Vagina (tissue), 2 donors: Measurements from ENCODE around the gene TTLL4. TPM values are rescaled to one million over a fixed set of nuclear protein-coding genes. Genes with fewer than 3 reads are reported as not detected.

Experiments used
- DNase-seq, 2 donors: peaks; one replicate each; pipeline ENCODE4 v3.0.0-alpha.2; 2017; ENCODE audit errors: extremely low spot score in 2 of 2
- H3K27ac ChIP-seq: fragments of 200-600 bp; sonication (generic); one replicate; pipeline ENCODE4 v1.5.1; 2019
- H3K27me3 ChIP-seq: fragments of 200-600 bp; sonication (generic); one replicate; pipeline ENCODE4 v1.5.1; 2019
- H3K36me3 ChIP-seq, 2 donors: fragments of 200-600 bp; sonication (generic); one replicate each; pipeline ENCODE4 v1.5.1; 2017 to 2019
- H3K4me1 ChIP-seq: fragments of 200-600 bp; sonication (generic); one replicate; pipeline ENCODE4 v1.5.1; 2019
- H3K4me3 ChIP-seq, 2 donors: fragments of 200-600 bp; sonication (generic); 1 replicate in 1 of 2; 2 replicates in 1 of 2; pipeline ENCODE4 v1.5.1; 2016 to 2019
- H3K9me3 ChIP-seq: fragments of 200-600 bp; sonication (generic); one replicate; pipeline ENCODE4 v1.5.1; 2019
- POLR2A ChIP-seq, 2 donors: fragments of 450-650 bp; IDR thresholded peaks; one replicate each; pipeline ENCODE4 v1.6.1; 2017; ENCODE audit warnings: antibody characterized with exemption in 2 of 2, mild to moderate bottlenecking in 2 of 2, moderate library complexity in 2 of 2
- POLR2AphosphoS5 ChIP-seq, 2 donors: sonication (generic); formaldehyde crosslinking; IDR thresholded peaks; one replicate each; pipeline ENCODE4 v1.9.0; 2017; ENCODE audit warnings: antibody characterized with exemption in 2 of 2, mild to moderate bottlenecking in 2 of 2, low read depth in 1 of 2; ENCODE audit not compliant: insufficient read depth in 1 of 2
- intact Hi-C: fragments of 100-400 bp; cut with DNase I; formaldehyde crosslinking; loops from one replicate; pipeline ENCODE4 v1.15.1; 2023
- total RNA-seq: library from RNA; depleted of rRNA; stranded (reverse); fragments of >200 nt; gene quantifications from one replicate; pipeline ENCODE4 v1.2.3, GENCODE V29; 2016
- TF ChIP-seq, protein P1 (sequence below), 3 experiments: fragments of 450-650 bp in 2 of 3; fragments of 200-600 bp in 1 of 3; sonication (generic) in 1 of 3; IDR thresholded peaks; one replicate each; pipeline ENCODE4 v1.5.1; 2017 to 2019; ENCODE audit warnings: antibody characterized with exemption in 3 of 3, mild to moderate bottlenecking in 2 of 3, moderate library complexity in 2 of 3

Gene TTLL4
- total RNA-seq, 1 donor from 2014 or later, result 23.3 TPM

DNA sequence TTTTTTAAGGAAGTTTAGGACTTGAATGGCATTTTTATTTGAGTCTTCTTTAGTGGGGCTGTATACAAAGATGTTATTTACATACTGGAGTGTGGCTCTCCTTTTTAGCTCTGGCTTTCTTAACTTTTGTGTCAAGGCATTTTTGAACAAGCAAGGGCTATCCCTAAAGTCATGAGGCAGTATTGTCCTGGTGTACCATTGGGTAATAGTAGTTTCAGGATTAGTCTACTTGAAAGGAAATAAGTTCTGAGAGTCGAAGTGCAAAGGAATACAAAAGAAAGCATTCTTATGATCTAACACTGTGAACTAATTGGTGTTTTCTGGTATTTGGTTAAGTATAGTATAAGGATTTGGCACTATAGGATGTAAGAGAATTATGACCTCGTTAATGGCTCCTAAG, 69.4 kb downstream of the TTLL4 start:
- no peak for DNase-seq
- no peaks in the 10 kb centered on the region for H3K27me3 ChIP-seq
- H3K4me3 ChIP-seq, result no peak overlapping the region
- TF ChIP-seq POLR2AphosphoS5 (IDR thresholded peaks at IDR 0.05; ENCODE audit: insufficient read depth in 1 of 2, low read depth in 1 of 2) (no peak), POLR2A (IDR thresholded peaks at IDR 0.05) (no peak)
- TF ChIP-seq, protein P1, sequence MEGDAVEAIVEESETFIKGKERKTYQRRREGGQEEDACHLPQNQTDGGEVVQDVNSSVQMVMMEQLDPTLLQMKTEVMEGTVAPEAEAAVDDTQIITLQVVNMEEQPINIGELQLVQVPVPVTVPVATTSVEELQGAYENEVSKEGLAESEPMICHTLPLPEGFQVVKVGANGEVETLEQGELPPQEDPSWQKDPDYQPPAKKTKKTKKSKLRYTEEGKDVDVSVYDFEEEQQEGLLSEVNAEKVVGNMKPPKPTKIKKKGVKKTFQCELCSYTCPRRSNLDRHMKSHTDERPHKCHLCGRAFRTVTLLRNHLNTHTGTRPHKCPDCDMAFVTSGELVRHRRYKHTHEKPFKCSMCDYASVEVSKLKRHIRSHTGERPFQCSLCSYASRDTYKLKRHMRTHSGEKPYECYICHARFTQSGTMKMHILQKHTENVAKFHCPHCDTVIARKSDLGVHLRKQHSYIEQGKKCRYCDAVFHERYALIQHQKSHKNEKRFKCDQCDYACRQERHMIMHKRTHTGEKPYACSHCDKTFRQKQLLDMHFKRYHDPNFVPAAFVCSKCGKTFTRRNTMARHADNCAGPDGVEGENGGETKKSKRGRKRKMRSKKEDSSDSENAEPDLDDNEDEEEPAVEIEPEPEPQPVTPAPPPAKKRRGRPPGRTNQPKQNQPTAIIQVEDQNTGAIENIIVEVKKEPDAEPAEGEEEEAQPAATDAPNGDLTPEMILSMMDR (IDR thresholded peaks at IDR 0.05), result no peak
- intact Hi-C loops, result no loop called here
- no peak overlapping the region for H3K27ac ChIP-seq
- no peaks in the 10 kb centered on the region for H3K9me3 ChIP-seq
- peaks cover 46% of the 10 kb centered on the region for H3K4me1 ChIP-seq
- H3K36me3 ChIP-seq, result no peaks in the 10 kb centered on the region

DNA sequence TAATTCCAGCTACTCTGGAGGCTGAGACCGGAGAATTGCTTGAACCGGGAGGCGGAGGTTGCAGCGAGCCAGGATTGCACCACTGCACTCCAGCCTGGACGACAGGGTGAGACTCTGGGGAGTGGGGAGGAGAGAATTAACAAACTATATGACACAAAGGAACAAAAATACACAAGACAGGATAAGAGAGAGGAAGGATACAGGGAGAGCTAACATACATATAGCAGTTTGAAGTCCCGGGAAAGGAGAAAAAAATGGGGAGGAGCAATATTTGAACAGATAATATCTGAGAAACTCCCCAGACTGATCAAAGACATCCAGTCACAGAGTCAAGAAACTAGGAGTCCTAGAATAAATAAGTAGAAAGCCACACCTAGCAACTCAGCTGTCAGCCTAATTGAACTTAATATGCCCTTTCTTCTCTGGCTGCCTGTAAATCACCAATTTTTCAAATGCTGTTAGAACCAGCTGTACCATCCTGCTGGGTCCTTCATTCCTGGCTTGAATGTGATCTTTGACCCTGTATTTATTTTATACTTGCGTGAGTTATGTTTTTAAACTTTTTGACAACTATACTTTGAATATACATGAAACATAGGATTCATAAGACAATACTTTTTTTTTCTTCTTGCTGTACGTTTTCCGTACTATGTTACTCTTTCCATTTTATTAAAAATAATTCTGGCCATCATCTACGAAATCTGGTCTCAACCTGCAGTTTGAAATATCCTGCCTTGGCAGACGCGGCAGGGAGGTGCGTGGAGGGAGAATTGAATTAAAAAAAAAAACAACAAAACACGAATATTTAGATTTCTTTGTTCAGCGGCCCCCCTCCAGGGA, 70.4 kb downstream of the TTLL4 start:
- TF ChIP-seq POLR2A (IDR thresholded peaks at IDR 0.05) (no peak), POLR2AphosphoS5 (IDR thresholded peaks at IDR 0.05; ENCODE audit: insufficient read depth in 1 of 2, low read depth in 1 of 2) (peak in 1 of 2 donors; percentile 37)
- TF ChIP-seq, protein P1 (IDR thresholded peaks at IDR 0.05), result no peak
- peak overlapping the region; percentile 86 for H3K27ac ChIP-seq
- intact Hi-C loops, result no loop called here
- no peaks in the 10 kb centered on the region for H3K36me3 ChIP-seq
- no peaks in the 10 kb centered on the region for H3K27me3 ChIP-seq
- H3K9me3 ChIP-seq, result no peaks in the 10 kb centered on the region
- peaks cover 52% of the 10 kb centered on the region for H3K4me1 ChIP-seq
- no peak for DNase-seq
- peak overlapping the region; percentile 52 to 64 for H3K4me3 ChIP-seq

DNA sequence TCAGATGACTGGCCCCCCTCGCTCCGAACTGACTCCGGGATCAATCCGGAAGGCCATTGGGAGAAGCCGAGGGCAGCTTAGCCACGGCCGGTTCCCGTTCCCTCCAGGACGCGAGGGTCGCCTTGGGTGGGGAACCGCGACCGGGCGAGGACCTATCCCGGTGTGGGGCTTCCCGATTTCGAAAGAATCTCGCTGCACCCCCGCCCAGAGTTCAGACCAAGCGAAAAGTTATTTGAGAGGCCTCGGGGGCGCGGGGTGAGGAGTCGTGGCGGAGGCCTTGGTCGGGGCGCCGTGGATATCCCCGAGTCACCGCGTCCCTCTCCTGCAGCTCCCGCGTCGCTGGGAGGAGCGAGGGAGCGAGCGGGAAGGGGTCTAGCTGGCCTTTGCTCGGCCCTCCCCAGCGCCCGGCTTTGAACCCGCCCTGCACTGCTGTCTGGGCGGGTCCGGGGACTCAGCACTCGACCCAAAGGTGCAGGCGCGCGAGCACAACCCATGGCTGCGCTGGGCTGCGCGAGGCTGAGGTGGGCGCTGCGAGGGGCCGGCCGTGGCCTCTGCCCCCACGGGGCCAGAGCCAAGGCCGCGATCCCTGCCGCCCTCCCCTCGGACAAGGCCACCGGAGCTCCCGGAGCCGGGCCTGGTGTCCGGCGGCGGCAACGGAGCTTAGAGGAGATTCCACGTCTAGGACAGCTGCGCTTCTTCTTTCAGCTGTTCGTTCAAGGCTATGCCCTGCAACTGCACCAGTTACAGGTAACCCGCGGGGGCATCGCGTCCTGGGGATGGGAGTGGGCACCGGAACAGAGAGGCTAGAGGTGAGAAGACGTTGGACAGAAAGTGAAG, 71.3 kb downstream of the TTLL4 start, which contains the start of gene CYP27A1:
Gene CYP27A1, plus strand, starts transcription at position 457 of the 837 bp plus-strand sequence. Its CDS starts 36 bp downstream, at position 493.
- no peaks in the 10 kb centered on the region for H3K27me3 ChIP-seq
- H3K4me3 ChIP-seq, result peak within 1 kb of the TSS; percentile 52 to 64
- intact Hi-C loops, result no loop called here
- H3K9me3 ChIP-seq, result no peaks in the 10 kb centered on the region
- DNase-seq, result no peak
- no peaks in the 10 kb centered on the region for H3K36me3 ChIP-seq
- peak in 1 of 2 donors; percentile 84 for TF ChIP-seq POLR2AphosphoS5 (IDR thresholded peaks at IDR 0.05; ENCODE audit: insufficient read depth in 1 of 2, low read depth in 1 of 2)
- no peak for TF ChIP-seq POLR2A (IDR thresholded peaks at IDR 0.05)
- peaks cover 52% of the 10 kb centered on the region for H3K4me1 ChIP-seq
- H3K27ac ChIP-seq, result peak within 1 kb of the TSS; percentile 86

DNA sequence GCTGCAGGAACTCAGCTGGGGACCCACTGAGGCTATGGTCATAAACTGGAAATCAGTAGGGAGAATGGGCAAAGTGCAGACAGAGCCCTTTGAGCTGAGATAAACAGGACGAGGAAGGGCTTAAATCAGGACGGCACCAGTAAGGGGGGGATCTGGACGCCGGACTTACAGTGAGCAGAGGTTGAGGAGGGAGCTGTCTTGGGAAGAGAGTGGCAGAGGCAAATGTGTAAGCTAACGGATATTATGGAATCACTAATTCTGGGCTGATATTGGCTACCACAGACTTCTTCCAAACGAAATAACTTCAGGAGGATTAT, 71.9 kb downstream of the TTLL4 start:
- Histone ChIP-seq H3K27me3 (no peaks in the 10 kb centered on the region), H3K4me1 (peaks cover 52% of the 10 kb centered on the region), H3K36me3 (no peaks in the 10 kb centered on the region), H3K4me3 (peak overlapping the region; percentile 52 to 64), H3K27ac (peak overlapping the region; percentile 86), H3K9me3 (no peaks in the 10 kb centered on the region)
- intact Hi-C loops, result no loop called here
- TF ChIP-seq POLR2A (IDR thresholded peaks at IDR 0.05), result no peak
- no peak for TF ChIP-seq POLR2AphosphoS5 (IDR thresholded peaks at IDR 0.05; ENCODE audit: insufficient read depth in 1 of 2, low read depth in 1 of 2)
- TF ChIP-seq, protein P1 (IDR thresholded peaks at IDR 0.05), result no peak
- no peak for DNase-seq

DNA sequence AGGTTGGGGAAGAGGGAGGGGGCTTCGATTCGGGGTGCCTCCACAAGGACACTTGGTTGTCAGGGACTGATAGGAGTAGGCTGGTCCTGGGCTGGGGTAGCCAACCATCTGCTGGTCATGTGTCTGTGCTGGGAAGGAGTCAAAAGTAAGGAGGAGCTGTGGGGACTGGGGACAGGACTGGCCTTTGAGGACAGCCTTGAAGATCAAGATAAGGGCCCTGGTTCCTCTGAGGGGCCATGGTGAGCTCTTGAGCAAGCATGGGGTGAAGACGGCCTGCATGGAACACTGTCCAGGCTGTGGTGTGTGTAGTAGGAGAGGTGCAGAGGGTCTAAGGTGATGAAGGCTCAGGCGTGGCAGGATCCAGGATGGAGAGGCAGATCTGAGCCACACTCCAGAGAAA, 73.1 kb downstream of the TTLL4 start:
- Histone ChIP-seq H3K9me3 (no peaks in the 10 kb centered on the region), H3K27me3 (no peaks in the 10 kb centered on the region), H3K4me3 (peak overlapping the region; percentile 4 to 64), H3K4me1 (peaks cover 61% of the 10 kb centered on the region), H3K36me3 (no peaks in the 10 kb centered on the region), H3K27ac (peak overlapping the region; percentile 10)
- no peak for DNase-seq
- intact Hi-C loops, result no loop called here
- TF ChIP-seq POLR2AphosphoS5 (IDR thresholded peaks at IDR 0.05; ENCODE audit: insufficient read depth in 1 of 2, low read depth in 1 of 2) (no peak), POLR2A (IDR thresholded peaks at IDR 0.05) (no peak)
- TF ChIP-seq, protein P1 (IDR thresholded peaks at IDR 0.05), result no peak
